HuH-7 (cell line): ENCODE data around the gene PTAR1.

Source experiments
- DNase-seq: peaks from one replicate; pipeline ENCODE4 v3.0.0; 2011; ENCODE audit warnings: low spot score

Gene PTAR1

GRCh38 chr9:69750085-69750484 is 9.7 kb downstream of the PTAR1 start:
- no peak for DNase-seq

GRCh38 chr9:69748304-69748703 is 11.5 kb downstream of the PTAR1 start:
- DNase-seq = no peak

GRCh38 chr9:69746859-69747560 is 12.8 kb downstream of the PTAR1 start:
- DNase-seq = no peak

- no peak for DNase-seq
Observed at GRCh38 chr9:69745716-69746437, 13.9 kb downstream of the PTAR1 start.

GRCh38 chr9:69744688-69745380 is 15.0 kb downstream of the PTAR1 start:
- no peak for DNase-seq

- DNase-seq = no peak
Observed at GRCh38 chr9:69743930-69744329, 15.9 kb downstream of the PTAR1 start.

- DNase-seq = no peak
Observed at GRCh38 chr9:69740872-69741505, 18.8 kb downstream of the PTAR1 start.

- DNase-seq = no peak
Observed at GRCh38 chr9:69731348-69731747, 28.5 kb downstream of the PTAR1 start.

GRCh38 chr9:69719983-69720382 is 39.8 kb downstream of the PTAR1 start:
- no peak for DNase-seq

- no peak for DNase-seq
Observed at GRCh38 chr9:69719367-69719766, 40.4 kb downstream of the PTAR1 start.

- DNase-seq = no peak
Observed at GRCh38 chr9:69718218-69718617, 41.6 kb downstream of the PTAR1 start.

- DNase-seq = no peak
Observed at GRCh38 chr9:69715825-69716224, 44.0 kb downstream of the PTAR1 start.

- DNase-seq = no peak
Observed at GRCh38 chr9:69715096-69715495, 44.7 kb downstream of the PTAR1 start.

GRCh38 chr9:69697475-69697874 is 62.3 kb downstream of the PTAR1 start:
- no peak for DNase-seq

GRCh38 chr9:69696802-69697201 is 63.0 kb downstream of the PTAR1 start:
- DNase-seq = no peak

GRCh38 chr9:69689991-69690538 is 69.7 kb downstream of the PTAR1 start:
- DNase-seq = no peak

GRCh38 chr9:69683927-69684326 is 75.9 kb downstream of the PTAR1 start:
- no peak for DNase-seq

- DNase-seq = no peak
Observed at GRCh38 chr9:69678843-69679538, 80.8 kb downstream of the PTAR1 start.

GRCh38 chr9:69677931-69678330 is 81.9 kb downstream of the PTAR1 start:
- no peak for DNase-seq

GRCh38 chr9:69675563-69675962 is 84.2 kb downstream of the PTAR1 start:
- no peak for DNase-seq

GRCh38 chr9:69674716-69675438 is 84.9 kb downstream of the PTAR1 start:
- DNase-seq = no peak
